HG03108 (cell line): Measurements from ENCODE around the gene MREG.

Experiments used
- ATAC-seq: cut with Tn5 transposase; IDR thresholded peaks from one replicate; pipeline ENCODE4 v1.9.1; 2021; ENCODE audit warnings: moderate library complexity; ENCODE audit not compliant: unreplicated experiment

The MREG gene

GRCh38 chr2:215898363-215898762 lies 115.0 kb downstream of the MREG start:
- no peak for ATAC-seq

GRCh38 chr2:215896921-215897320 lies 116.4 kb downstream of the MREG start:
- ATAC-seq, result no peak

GRCh38 chr2:215895330-215895729 lies 118.0 kb downstream of the MREG start:
- ATAC-seq, result no peak
